ENCODE measurements around the gene KCNH8. TPM values are rescaled to one million over a fixed set of nuclear protein-coding genes. Genes with fewer than 3 reads are reported as not detected.

KCNH8 gene
- total and polyA plus RNA-seq, 10 of the 15 experiments (the other 5 are each of a cell fraction or from before 2014, with no cell fraction given): under 0.01 to 0.18 (median 0.07) TPM; not detected in 2

DNA sequence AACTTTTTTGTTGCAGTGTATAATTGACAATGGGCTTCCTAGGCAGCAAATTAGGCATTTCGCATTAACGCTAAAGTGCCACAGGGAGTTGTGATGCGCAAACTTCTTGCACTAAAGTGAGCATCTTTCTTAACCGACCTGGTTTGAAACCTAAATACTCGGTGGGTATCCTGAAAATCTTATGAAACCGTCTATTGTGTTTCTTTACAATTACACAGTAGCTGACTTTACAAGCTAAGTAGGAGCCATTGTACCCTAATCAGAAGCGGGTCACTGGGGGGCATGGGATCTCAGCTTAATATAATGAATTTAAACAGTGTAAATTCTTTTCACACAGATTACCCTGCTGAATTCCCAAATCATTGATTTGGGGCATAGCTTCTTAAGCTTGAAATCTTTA, 328.0 kb downstream of the KCNH8 start (continued):
- TF ChIP-seq, protein P1, sequence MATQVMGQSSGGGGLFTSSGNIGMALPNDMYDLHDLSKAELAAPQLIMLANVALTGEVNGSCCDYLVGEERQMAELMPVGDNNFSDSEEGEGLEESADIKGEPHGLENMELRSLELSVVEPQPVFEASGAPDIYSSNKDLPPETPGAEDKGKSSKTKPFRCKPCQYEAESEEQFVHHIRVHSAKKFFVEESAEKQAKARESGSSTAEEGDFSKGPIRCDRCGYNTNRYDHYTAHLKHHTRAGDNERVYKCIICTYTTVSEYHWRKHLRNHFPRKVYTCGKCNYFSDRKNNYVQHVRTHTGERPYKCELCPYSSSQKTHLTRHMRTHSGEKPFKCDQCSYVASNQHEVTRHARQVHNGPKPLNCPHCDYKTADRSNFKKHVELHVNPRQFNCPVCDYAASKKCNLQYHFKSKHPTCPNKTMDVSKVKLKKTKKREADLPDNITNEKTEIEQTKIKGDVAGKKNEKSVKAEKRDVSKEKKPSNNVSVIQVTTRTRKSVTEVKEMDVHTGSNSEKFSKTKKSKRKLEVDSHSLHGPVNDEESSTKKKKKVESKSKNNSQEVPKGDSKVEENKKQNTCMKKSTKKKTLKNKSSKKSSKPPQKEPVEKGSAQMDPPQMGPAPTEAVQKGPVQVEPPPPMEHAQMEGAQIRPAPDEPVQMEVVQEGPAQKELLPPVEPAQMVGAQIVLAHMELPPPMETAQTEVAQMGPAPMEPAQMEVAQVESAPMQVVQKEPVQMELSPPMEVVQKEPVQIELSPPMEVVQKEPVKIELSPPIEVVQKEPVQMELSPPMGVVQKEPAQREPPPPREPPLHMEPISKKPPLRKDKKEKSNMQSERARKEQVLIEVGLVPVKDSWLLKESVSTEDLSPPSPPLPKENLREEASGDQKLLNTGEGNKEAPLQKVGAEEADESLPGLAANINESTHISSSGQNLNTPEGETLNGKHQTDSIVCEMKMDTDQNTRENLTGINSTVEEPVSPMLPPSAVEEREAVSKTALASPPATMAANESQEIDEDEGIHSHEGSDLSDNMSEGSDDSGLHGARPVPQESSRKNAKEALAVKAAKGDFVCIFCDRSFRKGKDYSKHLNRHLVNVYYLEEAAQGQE (IDR thresholded peaks at IDR 0.05; ENCODE audit: low read depth, low read length): no peak

DNA sequence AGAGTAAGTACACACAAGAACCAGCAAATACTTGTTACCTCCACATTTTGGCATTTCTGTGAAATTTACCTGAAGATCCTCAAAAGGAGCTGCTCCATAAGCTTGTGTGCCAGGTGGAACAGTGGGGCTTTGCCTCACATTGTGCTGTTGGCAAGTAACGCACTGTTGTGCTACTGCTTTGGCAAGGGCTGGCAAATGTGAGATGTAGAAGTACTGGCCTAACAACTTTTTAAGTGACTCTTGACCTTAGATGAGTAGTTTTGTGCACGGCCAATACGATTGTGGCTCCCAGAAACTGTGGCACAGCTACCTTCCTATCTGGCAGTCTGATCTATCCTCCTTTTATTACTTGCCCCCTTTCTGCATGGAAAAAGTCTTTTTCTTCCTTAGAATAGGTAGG, 337.0 kb downstream of the KCNH8 start:
- Histone ChIP-seq H4K20me1 (ENCODE audit: control insufficient read depth, insufficient read depth) (no peaks in the 10 kb centered on the region), H3K27me3 (replicated peaks in 1 of 2; ENCODE audit: control insufficient read depth in 2 of 2, insufficient read depth in 2 of 2, low read length in 1 of 2) (no peaks in the 10 kb centered on the region), H3K4me3 (no peak overlapping the region), H3K4me1 (ENCODE audit: control insufficient read depth, insufficient read depth, low read length) (no peaks in the 10 kb centered on the region), H3K9me3 (replicated peaks; ENCODE audit: control insufficient read depth, insufficient read depth, low read length) (no peaks in the 10 kb centered on the region; the same call in 2 of the 3 replicates), H3K9ac (ENCODE audit: control insufficient read depth, insufficient read depth, low read length) (no peak overlapping the region), H3K36me3 (ENCODE audit: control insufficient read depth in 2 of 2, insufficient read depth in 2 of 2, low read length in 1 of 2) (no peaks in the 10 kb centered on the region), H3K79me2 (ENCODE audit: control insufficient read depth, insufficient read depth, low read length) (no peaks in the 10 kb centered on the region), H3K27ac (ENCODE audit: control insufficient read depth, insufficient read depth) (no peak overlapping the region), H2AFZ (ENCODE audit: control insufficient read depth, low read depth, low read length) (no peak overlapping the region), H3K4me2 (ENCODE audit: control insufficient read depth, insufficient read depth) (no peak overlapping the region)
- intact Hi-C loops (cut with micrococcal nuclease; ENCODE audit: unreplicated experiment): loop anchor here (10.0 kb wide), 1 partner anchor 380 kb away; no protein-coding TSS in a partner anchor
- no TSS peak for BruUV-seq (replicated peaks)
- SMC1A ChIA-PET (ENCODE audit: uncharacterized antibody, unreplicated experiment): no interaction called here
- in situ Hi-C loops (cut with MboI): no loop called here
- FAIRE-seq: no peak
- no peak for DNase-seq (ENCODE audit: low read depth, low spot score)
- 94% methylated on average over 3 of the region's 3 CpGs for WGBS (ENCODE audit: insufficient coverage, insufficient replicate concordance, low lambda C conversion rate, missing lambda C conversion rate)
- RAD21 ChIA-PET (ENCODE audit: unreplicated experiment): interaction anchor here (1.0 kb wide), 1 partner anchor 381 kb away, joined by 3 read pairs; no protein-coding TSS in a partner anchor
- POLR2A ChIA-PET: no interaction called here
- TF ChIP-seq, protein P2, sequence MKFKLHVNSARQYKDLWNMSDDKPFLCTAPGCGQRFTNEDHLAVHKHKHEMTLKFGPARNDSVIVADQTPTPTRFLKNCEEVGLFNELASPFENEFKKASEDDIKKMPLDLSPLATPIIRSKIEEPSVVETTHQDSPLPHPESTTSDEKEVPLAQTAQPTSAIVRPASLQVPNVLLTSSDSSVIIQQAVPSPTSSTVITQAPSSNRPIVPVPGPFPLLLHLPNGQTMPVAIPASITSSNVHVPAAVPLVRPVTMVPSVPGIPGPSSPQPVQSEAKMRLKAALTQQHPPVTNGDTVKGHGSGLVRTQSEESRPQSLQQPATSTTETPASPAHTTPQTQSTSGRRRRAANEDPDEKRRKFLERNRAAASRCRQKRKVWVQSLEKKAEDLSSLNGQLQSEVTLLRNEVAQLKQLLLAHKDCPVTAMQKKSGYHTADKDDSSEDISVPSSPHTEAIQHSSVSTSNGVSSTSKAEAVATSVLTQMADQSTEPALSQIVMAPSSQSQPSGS (IDR thresholded peaks at IDR 0.05; ENCODE audit: low read length): no peak
- no peak for TF ChIP-seq CEBPB (IDR thresholded peaks at IDR 0.05; ENCODE audit: borderline replicate concordance in 1 of 2, low read depth in 2 of 2, low read length in 2 of 2)
- TF ChIP-seq ZNF24 (IDR thresholded peaks at IDR 0.05): no peak
- TF ChIP-seq SREBF2 (IDR thresholded peaks at IDR 0.05; ENCODE audit: low read length): no peak
- no peak for TF ChIP-seq KLF5 (IDR thresholded peaks at IDR 0.05; ENCODE audit: partially characterized antibody)
- no peak for TF ChIP-seq MYB (IDR thresholded peaks at IDR 0.05; ENCODE audit: borderline replicate concordance, low read depth, low read length)
- TF ChIP-seq, protein P3, sequence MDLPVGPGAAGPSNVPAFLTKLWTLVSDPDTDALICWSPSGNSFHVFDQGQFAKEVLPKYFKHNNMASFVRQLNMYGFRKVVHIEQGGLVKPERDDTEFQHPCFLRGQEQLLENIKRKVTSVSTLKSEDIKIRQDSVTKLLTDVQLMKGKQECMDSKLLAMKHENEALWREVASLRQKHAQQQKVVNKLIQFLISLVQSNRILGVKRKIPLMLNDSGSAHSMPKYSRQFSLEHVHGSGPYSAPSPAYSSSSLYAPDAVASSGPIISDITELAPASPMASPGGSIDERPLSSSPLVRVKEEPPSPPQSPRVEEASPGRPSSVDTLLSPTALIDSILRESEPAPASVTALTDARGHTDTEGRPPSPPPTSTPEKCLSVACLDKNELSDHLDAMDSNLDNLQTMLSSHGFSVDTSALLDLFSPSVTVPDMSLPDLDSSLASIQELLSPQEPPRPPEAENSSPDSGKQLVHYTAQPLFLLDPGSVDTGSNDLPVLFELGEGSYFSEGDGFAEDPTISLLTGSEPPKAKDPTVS (IDR thresholded peaks at IDR 0.05; ENCODE audit: low read depth, low read length): no peak
- TF ChIP-seq GATAD2B (conservative IDR thresholded peaks at IDR 0.05; ENCODE audit: low read depth): no peak
- TF ChIP-seq NFXL1 (IDR thresholded peaks at IDR 0.05; ENCODE audit: borderline replicate concordance): no peak
- TF ChIP-seq EP300 (IDR thresholded peaks at IDR 0.05; ENCODE audit: borderline replicate concordance in 1 of 2, control insufficient read depth in 1 of 2, low read depth in 2 of 2, low read length in 2 of 2): no peak
- TF ChIP-seq NR2C1 (IDR thresholded peaks at IDR 0.05): no peak
- no peak for TF ChIP-seq IKZF1 (conservative IDR thresholded peaks at IDR 0.05)
- TF ChIP-seq ZNF274 (IDR thresholded peaks at IDR 0.05; ENCODE audit: insufficient read depth, insufficient read length): no peak
- TF ChIP-seq SMARCA5 (IDR thresholded peaks at IDR 0.05): no peak
- TF ChIP-seq RB1 (IDR thresholded peaks at IDR 0.05; ENCODE audit: borderline replicate concordance): no peak
- TF ChIP-seq POLR2AphosphoS5 (IDR thresholded peaks at IDR 0.05; ENCODE audit: low read length): no peak
- no peak for ATAC-seq
- CTCF ChIA-PET: interaction anchor here (0.6 to 0.8 kb wide), 2 partner anchors 43 to 73 kb away, joined by 3 to 4 read pairs; no protein-coding TSS in a partner anchor
